Activated CD4-positive, alpha-beta T cell treated with anti-CD3 and anti-CD28 coated beads, Interleukin-2, Interleukin-4, amounts not matched to agents 100 ng/mL and 50 ng/mL, durations not matched to agents 16 hours and 8 hours (primary cell): ENCODE results near the gene CTNNA2.

Experiments
- DNase-seq: peaks from one replicate; pipeline ENCODE4 v3.0.0-alpha.2; 2020; ENCODE audit warnings: low spot score

Gene CTNNA2

DNA sequence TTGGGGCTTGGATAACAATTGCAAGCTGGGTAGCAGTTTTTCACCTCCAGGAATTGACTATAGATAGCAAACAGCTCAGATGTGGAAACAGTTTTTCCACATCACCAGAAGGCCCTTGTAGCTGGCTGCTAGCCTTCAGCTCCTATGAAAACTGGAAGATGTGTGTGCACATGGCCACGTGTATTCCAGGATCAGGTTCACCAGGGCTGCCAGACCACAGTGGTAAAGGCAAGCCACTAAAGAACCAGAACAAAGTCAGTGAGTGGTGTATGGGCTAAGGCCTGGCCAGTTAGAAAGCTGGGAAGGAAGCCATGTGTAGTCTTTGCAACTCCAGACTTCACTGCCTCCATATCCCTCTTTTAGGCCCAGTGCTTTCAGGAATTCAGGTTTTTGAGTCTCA, 778.8 kb downstream of the CTNNA2 start:
- no peak for DNase-seq

DNA sequence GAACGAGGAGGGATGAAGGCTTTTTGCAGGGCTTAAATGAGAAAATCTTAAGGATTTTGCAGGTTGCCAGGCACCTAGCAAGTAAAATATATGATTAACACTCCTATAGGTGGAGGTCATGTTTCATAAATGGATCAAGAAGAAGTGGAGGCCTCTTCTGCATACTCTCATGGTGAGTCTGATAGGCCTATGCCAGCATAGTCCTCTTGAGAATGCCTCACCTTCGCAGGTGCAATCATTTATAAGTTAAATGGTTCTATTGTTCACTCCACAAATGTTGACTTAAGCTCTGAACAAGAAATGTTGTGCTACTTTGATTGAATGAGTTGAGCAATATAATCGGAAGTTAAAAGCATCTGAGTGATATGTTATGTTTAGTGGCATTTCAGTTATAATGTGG, 779.6 kb downstream of the CTNNA2 start:
- no peak for DNase-seq

GRCh38 chr2:80293039-80293438, 780.2 kb downstream of the CTNNA2 start:
- DNase-seq: no peak

DNA sequence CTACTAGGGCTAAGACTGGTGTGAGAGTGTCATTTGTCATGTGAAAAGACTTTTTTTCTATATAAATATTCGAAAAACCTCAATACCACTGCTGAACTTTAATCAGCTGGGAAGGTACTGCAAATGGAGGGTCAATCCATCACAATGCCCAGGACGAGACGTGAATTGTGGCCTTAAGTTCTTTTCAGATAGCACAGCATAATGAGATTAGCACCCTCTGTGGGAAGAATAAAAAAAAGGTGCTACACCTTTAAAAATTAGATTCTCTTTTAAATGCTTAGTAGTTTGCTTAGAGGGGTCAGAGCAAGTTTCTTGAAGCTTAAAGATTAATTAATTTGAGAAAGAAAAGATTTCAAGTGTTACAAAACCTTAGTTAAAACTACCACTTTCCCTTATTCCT, 786.1 kb downstream of the CTNNA2 start:
- DNase-seq: no peak

- no peak for DNase-seq
These were observed 786.8 kb downstream of the CTNNA2 start for GRCh38 chr2:80299661-80300060.

- no peak for DNase-seq
These were observed 787.5 kb downstream of the CTNNA2 start for GRCh38 chr2:80300346-80300745.

- DNase-seq: no peak
These were observed 788.1 kb downstream of the CTNNA2 start for GRCh38 chr2:80300954-80301353.

GRCh38 chr2:80302001-80302313, 789.1 kb downstream of the CTNNA2 start:
- no peak for DNase-seq

- no peak for DNase-seq
These were observed 789.6 kb downstream of the CTNNA2 start for GRCh38 chr2:80302314-80303005.

GRCh38 chr2:80303006-80303908, 790.4 kb downstream of the CTNNA2 start:
- DNase-seq: no peak

DNA sequence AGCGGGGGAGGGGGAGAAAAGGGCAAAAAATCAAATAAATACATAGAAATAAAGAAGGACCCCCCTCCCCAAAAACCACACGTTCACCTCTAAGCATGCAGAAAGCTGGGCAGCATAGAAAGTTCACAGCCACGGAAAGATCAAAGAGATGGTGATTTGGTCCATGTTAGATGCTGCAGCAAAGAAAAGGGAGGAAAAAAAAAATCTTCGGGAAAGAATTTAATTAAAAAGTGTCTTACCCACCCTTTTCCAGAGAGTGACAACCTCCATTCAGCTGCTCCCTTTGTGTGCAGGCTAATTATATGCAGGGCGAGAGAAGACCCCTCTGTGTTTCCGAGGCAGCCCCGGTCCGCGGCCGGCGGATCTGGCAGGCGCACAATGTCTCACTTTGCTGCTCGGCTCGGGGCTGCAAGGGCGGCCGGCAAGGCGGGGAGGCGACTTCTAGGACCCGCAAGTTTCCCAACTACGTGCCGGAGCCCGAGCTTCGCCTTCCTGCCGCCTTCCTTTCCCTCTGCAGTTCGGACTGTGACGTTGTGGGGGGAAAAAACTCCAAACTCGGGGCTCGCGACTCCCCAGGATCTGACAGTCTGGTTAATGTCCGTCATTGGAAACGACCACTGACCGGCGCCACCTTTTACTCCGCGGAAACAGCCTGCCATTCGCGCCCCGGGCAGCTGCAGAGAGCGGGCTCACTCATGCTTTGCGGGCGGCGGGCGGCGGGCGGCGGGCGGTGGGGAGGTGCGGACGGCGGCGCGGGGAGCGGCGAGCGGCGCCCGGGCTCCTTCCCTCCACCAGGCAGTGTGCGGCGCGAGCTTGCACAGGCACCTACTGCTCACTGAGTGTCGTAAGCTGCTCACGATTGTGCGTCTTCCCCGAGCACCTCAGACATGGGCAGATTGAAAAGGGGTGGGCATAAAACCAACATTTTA, 791.3 kb downstream of the CTNNA2 start, which contains the start of gene LRRTM1:
Gene LRRTM1 (minus strand): TSS at position 844 of the 929 bp plus-strand sequence. CDS start 933 bp downstream, outside the sequence.
- no peak for DNase-seq

GRCh38 chr2:80311304-80311703, 798.5 kb downstream of the CTNNA2 start:
- DNase-seq: no peak

DNA sequence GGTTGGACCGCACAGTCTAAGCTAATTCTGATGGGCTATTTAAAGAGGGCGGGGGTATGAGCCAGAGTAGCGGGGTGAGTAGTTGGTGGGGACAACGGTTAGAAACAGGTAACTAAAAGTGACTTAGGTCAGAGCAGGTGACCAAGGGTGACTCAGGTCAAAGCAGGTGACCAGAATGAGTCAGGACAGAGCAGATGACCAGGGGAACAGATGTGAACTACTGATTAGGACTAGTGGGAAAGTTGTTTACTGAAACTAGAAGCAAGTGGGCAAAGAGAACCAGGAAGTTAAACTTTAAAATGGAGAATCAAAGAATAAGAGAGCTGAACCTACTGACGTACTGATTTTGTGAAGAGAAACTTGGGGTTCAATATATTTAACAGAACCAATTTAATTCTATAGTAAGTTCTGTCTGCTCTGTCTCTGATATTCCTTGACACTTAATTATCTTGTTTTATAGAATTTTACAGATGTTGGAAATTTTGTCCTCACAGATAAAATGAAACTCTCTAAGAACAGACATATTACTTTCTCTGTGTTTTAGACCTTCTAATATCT, 799.5 kb downstream of the CTNNA2 start:
- DNase-seq: no peak

GRCh38 chr2:80322311-80322920, 809.6 kb downstream of the CTNNA2 start:
- DNase-seq: no peak

DNA sequence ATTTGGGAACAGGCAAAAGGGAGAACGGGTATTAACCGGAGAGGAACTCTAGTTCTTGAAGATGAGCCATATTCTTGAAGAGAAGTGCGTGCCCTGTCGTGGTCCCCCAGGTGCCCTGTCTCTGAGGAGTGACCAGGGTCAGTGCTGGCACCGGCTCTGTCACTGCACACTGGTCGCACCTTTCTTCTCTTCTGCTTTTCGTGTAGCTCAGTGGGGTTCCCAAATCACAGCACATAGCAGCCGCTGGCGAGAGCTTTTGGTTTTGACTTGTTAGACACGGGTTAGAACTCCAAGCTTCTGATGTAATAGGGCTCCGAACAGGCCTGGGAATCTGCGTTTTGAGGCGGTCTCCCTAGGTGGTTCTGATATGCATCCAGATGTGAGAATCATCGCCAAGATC, 810.1 kb downstream of the CTNNA2 start:
- no peak for DNase-seq

- no peak for DNase-seq
These were observed 810.8 kb downstream of the CTNNA2 start for GRCh38 chr2:80323610-80324009.

GRCh38 chr2:80324525-80324924, 811.7 kb downstream of the CTNNA2 start:
- DNase-seq: no peak

- no peak for DNase-seq
These were observed 813.4 kb downstream of the CTNNA2 start for GRCh38 chr2:80326214-80326613.

DNA sequence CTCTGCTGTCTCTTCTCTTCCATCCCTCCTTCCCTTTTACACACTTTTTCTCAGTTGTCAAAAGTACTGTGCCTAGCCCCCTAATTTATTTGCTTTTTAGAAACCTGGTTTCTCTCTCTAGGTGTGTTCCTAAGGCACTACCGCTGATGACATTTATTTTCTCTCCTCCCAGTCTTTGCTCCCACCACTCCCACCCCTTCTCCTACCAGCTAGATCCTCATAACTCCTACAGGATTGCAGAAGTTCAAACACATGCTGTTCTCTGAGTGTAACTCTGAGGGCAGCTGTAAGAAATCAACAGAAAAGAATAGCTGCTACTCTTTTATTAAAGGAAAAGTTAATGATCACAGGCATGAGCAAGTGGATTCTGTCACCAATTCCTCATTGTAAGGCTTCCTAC, 814.0 kb downstream of the CTNNA2 start:
- DNase-seq: no peak

GRCh38 chr2:80328159-80328571, 815.3 kb downstream of the CTNNA2 start:
- DNase-seq: no peak

- DNase-seq: no peak
These were observed 816.6 kb downstream of the CTNNA2 start for GRCh38 chr2:80329491-80329890.
